Nephron (organoid): ENCODE measurements around the gene PHC2.

Experiments
- H3K27ac Mint-ChIP-seq, 3 experiments: 2 replicates each; pipeline ENCODE4 v1.8.0; 2020; ENCODE audit warnings: mixed read lengths in 3 of 3, mild to moderate bottlenecking in 2 of 3, moderate library complexity in 1 of 3
- H3K27me3 Mint-ChIP-seq: 2 replicates; pipeline ENCODE4 v1.8.0; 2021; ENCODE audit warnings: low read depth, mild to moderate bottlenecking, moderate library complexity, mixed read lengths
- H3K36me3 Mint-ChIP-seq: 2 replicates; pipeline ENCODE4 v1.8.0; 2020; ENCODE audit warnings: low read depth, mixed read lengths
- H3K4me1 Mint-ChIP-seq: 2 replicates; pipeline ENCODE4 v1.8.0; 2020; ENCODE audit warnings: mixed read lengths
- H3K4me3 Mint-ChIP-seq, 3 experiments: 2 replicates each; pipeline ENCODE4 v1.8.0; 2020; ENCODE audit warnings: mild to moderate bottlenecking in 3 of 3, mixed read lengths in 3 of 3, moderate library complexity in 2 of 3
- H3K9me3 Mint-ChIP-seq: 2 replicates; pipeline ENCODE4 v1.8.0; 2020; ENCODE audit warnings: mixed read lengths
- TF ChIP-seq, protein P1 (sequence below), 3 experiments: fragments of 200-600 bp; sonication (generic); IDR thresholded peaks; one replicate each; pipeline ENCODE4 v1.5.0; 2021; ENCODE audit warnings: antibody characterized with exemption in 3 of 3; ENCODE audit not compliant: unreplicated experiment in 3 of 3

The PHC2 gene

DNA sequence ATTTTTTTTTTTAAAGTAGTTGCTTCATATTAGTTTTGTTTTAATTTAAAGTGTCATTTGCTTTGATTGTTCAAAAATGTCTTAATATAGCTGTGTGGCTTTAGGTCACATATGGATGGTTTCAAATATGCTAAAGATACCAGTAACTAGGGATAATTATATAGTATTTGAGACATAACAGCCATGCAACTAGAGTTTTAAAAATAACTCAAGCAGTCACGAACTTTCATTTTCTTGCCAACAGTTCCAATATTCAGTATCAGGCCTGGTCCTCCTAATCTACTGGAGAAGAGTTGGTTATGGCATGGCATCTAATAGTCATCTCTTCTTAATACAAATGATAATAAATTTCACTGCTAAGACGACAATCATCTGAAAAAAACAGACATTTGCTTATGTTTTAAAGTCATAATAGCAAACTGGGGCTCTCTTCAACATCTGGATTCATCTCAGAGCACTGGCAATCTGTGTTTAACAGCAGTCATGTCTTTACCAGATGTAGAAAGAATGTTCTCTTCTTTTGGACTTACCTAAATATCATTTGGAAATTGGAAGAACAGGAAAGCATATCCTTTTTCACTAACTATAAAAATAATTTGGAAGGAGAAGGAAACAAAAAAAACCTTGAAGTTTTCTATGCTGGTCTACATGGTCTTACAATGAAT, 85.9 kb downstream of the PHC2 start:
- peak overlapping the region in 2 of 3 experiments; percentile 67 to 79 for H3K4me3 Mint-ChIP-seq
- TF ChIP-seq, protein P1, sequence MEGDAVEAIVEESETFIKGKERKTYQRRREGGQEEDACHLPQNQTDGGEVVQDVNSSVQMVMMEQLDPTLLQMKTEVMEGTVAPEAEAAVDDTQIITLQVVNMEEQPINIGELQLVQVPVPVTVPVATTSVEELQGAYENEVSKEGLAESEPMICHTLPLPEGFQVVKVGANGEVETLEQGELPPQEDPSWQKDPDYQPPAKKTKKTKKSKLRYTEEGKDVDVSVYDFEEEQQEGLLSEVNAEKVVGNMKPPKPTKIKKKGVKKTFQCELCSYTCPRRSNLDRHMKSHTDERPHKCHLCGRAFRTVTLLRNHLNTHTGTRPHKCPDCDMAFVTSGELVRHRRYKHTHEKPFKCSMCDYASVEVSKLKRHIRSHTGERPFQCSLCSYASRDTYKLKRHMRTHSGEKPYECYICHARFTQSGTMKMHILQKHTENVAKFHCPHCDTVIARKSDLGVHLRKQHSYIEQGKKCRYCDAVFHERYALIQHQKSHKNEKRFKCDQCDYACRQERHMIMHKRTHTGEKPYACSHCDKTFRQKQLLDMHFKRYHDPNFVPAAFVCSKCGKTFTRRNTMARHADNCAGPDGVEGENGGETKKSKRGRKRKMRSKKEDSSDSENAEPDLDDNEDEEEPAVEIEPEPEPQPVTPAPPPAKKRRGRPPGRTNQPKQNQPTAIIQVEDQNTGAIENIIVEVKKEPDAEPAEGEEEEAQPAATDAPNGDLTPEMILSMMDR (IDR thresholded peaks at IDR 0.05; ENCODE audit: unreplicated experiment in 3 of 3), result no peak
- H3K9me3 Mint-ChIP-seq, result no peaks in the 10 kb centered on the region
- peaks cover 28% of the 10 kb centered on the region for H3K36me3 Mint-ChIP-seq
- H3K27ac Mint-ChIP-seq, result peak overlapping the region; percentile 90 to 96 (median 93)
- H3K27me3 Mint-ChIP-seq, result no peaks in the 10 kb centered on the region
- peaks cover 68% of the 10 kb centered on the region for H3K4me1 Mint-ChIP-seq

DNA sequence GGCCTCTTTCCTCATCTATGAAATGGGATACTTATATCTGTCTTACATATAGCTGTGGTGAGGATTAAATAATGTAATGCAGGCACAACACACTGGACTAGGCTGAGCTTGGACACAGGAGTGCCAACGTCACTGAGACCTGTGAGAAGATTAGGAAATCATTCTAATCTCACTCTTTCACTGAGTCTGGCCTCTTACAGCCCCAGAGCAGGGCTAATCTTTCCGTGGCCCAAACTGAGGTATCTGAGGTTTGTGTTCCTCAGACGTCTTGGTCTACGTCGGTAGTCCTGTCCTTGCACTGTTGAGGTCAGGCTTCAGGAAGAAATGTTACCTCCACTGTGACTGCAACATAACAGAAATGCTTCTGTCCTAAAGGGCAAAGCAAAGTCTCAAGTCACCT, 87.4 kb downstream of the PHC2 start:
- H3K9me3 Mint-ChIP-seq, result no peaks in the 10 kb centered on the region
- H3K4me3 Mint-ChIP-seq, result peak overlapping the region in 2 of 3 experiments; percentile 33 to 51
- peaks cover 31% of the 10 kb centered on the region for H3K36me3 Mint-ChIP-seq
- peaks cover 83% of the 10 kb centered on the region for H3K4me1 Mint-ChIP-seq
- peak overlapping the region; percentile 54 to 94 (median 83) for H3K27ac Mint-ChIP-seq
- TF ChIP-seq, protein P1 (IDR thresholded peaks at IDR 0.05; ENCODE audit: unreplicated experiment in 3 of 3), result no peak
- no peaks in the 10 kb centered on the region for H3K27me3 Mint-ChIP-seq

DNA sequence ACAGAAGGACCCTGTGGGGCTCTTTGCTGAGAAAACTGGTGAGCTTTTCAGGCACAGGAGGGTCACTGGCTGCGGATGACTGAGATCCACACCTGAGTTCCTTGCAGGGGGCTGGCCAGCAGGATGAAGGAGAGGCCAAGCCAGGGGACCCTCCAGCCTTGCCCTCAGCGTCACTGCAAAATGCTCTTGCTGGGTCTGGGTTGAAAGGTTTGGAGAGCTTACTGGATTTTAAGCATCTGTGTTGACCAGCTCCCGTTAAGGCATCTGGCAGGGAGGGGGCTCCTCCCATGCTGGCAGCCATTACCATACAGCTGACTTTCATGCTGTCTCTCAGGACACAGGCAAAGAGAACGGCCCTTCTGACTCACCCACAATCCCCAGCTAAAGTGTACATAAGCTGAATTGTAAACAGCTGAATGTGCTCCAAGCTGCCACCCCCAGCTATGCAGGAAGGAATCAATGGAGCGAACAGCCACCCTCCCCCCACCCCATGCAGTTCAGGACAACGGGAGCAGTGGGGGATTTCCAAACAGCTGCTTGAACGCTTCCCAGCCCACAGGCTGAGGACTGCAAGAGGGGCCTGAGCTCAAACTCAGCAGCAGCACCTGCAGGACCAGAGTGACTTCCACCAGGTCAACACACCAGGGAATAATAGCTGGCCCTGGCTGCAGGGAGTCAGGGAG, 88.7 kb downstream of the PHC2 start:
- peak overlapping the region; percentile 47 to 75 (median 62) for H3K4me3 Mint-ChIP-seq
- H3K9me3 Mint-ChIP-seq, result no peaks in the 10 kb centered on the region
- TF ChIP-seq, protein P1 (IDR thresholded peaks at IDR 0.05; ENCODE audit: unreplicated experiment in 3 of 3), result no peak
- H3K27ac Mint-ChIP-seq, result peak overlapping the region; percentile 76 to 94 (median 88)
- peaks cover 89% of the 10 kb centered on the region for H3K4me1 Mint-ChIP-seq
- no peaks in the 10 kb centered on the region for H3K27me3 Mint-ChIP-seq
- H3K36me3 Mint-ChIP-seq, result peaks cover 36% of the 10 kb centered on the region

DNA sequence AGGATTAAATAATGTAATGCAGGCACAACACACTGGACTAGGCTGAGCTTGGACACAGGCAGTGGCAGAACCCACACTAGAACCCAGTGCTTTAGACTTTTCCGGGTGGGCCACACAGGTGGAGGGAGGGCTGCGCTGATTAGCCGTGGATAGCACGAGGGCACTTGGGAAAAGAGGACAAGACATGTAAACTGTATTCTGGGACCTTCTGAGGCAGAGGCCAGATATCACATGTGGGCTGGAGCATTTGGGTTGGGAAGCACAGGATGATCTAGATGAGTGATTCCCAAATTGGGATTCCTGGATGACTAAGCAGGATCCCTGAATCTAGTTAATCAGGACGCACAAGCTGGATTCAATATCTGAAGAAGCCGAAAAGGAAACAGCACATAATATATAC, 89.7 kb downstream of the PHC2 start:
- Mint-ChIP-seq H3K27ac (peak overlapping the region; percentile 76 to 94 (median 88)), H3K27me3 (no peaks in the 10 kb centered on the region), H3K4me3 (peak overlapping the region; percentile 49 to 75 (median 52)), H3K9me3 (no peaks in the 10 kb centered on the region), H3K4me1 (peaks cover 88% of the 10 kb centered on the region), H3K36me3 (peaks cover 33% of the 10 kb centered on the region)
- TF ChIP-seq, protein P1 (IDR thresholded peaks at IDR 0.05; ENCODE audit: unreplicated experiment in 3 of 3), result no peak

DNA sequence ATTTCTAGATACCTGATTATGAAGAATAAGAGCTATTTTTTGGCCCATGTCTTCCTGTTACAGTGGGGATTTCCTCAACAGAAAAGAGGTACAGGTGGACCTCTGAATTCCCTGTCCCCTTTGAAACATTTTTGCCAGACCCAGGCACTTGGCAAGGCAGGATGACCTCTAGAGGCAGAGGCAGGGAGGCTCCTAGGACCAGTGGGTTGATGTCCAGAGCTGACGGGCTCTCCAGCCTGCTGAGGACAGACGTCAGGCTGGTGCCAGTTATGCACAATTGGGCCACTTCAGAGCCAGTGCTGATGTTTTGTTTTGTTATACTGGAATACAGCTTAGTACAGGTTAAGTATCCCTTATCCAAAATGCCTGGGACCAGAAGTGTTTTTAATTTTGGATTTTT, 91.5 kb downstream of the PHC2 start:
- peak overlapping the region; percentile 76 to 90 (median 85) for H3K27ac Mint-ChIP-seq
- H3K27me3 Mint-ChIP-seq, result no peaks in the 10 kb centered on the region
- no peaks in the 10 kb centered on the region for H3K9me3 Mint-ChIP-seq
- TF ChIP-seq, protein P1 (IDR thresholded peaks at IDR 0.05; ENCODE audit: unreplicated experiment in 3 of 3), result no peak
- peaks cover 86% of the 10 kb centered on the region for H3K4me1 Mint-ChIP-seq
- H3K36me3 Mint-ChIP-seq, result peaks cover 41% of the 10 kb centered on the region
- H3K4me3 Mint-ChIP-seq, result peak overlapping the region; percentile 9 to 45 (median 31)
